Activated T-cell treated with anti-CD3 and anti-CD28 coated beads, Interleukin-2, amount 50 U/mL, for 1 hour (primary cell): ENCODE data around the gene SORBS1.

Experiments used
- DNase-seq: peaks from one replicate; pipeline ENCODE4 v3.0.0-alpha.2; 2020

Gene SORBS1

GRCh38 chr10:95564291-95564690 is 3.1 kb upstream of the SORBS1 start:
- no peak for DNase-seq

DNA sequence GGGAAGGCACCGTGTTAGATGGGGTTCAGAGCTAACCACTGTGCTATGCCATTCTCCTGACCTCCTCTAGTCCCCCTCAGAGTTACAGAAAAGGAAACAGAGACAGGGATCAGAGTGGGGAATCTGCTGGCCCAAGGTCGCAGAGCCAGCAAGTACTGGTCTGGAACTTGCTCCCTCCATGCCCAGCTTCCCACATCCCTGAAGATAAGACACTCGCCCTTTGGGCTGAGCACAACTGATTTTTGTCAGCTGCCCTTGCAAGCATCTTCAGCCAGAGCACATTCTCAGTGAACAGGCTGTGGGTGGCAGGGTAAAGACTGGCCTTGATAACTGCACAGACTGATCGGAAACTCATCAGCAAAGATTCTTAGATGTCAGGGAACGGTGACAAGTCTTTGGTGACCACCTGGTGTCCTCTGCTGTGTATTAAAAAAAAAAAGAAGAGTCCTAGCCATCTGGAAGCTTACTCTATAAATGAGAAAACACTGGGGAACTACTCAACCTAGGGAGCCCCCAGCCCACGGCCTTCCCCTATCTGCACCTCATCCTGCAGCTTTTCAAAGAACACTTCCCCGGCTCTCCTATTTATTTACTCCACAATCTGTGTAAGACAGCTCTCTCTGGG is 1.3 kb upstream of the SORBS1 start:
- DNase-seq: no peak

DNA sequence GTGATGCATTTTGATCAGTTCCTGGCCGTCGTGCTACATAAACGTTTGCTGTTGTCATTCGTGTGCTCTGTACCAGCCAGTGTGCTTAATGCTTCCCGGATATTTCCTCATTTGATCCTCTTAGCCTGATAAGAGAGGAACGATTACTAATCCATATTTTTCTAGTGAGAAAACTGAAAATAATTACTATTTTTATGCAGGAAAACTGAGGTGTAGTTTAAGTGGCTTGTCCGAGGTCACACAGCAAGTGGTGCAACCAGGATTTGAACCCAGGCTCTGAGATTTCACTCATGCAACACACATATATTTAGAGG is 650 bp upstream of the SORBS1 start:
- no peak for DNase-seq

DNA sequence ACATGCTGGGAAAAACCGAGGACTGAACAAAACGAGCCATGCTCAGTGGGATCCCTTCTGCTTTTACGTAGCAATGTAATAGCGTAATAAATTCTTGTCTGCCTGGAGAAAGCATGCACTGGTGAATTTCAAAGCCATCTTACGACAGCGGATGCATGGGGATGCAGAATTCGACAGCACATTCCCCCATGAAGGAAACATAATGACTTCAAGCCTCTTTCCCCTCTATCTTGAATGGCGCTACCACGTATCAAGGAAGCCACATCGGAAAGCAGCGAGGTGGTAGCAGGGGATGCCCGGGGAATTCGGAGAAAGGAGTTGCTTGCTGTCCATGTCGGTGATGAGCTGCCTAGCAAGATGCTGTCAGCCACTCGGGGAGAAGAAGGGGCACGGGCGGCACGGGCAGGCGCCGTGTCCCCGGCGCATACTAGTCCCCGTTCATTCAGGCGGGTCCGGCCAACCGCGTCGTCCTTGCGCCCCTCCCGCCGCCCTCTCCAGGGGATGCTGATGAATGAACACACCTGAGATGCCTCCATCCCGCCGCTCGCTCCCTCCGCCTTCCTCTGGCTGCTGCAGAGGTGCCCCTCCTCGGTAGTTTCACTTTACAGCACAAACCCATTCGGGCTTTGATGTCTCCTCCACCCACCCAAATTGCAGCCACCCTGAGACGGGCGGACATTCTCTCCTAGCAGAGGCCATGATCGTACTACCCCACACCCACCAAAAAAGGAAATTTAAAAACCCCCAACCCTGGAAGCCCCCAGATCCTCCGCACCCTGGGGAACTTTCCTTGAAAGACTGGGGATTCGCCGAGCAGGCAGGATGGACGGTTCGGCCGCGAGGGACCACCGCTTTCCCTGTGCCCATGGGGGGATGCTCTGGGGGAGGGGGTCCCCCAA is 644 bp downstream of the SORBS1 start:
- DNase-seq: peak; percentile 44

- no peak for DNase-seq
Observed at GRCh38 chr10:95559896-95560277, 1.3 kb downstream of the SORBS1 start.

DNA sequence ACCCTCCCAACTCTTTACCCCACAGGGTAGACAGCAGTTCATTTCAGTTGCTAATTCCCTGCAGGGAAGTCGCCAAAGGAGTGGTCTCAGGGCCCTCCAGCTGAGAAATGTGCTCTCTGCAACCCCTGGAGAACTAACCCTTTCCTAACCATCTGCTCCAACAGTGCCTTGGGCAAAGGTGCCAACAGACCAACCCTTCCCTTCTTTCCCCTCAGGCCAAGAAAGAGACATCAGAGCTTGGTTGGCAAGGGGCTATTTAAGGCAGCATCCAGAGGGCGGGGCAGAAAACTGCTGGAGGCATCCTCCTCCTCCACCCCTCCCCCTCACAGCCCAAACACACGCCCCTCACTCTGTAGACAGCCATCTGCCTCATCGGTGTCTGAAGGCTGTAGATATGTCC is 1.7 kb downstream of the SORBS1 start:
- no peak for DNase-seq

DNA sequence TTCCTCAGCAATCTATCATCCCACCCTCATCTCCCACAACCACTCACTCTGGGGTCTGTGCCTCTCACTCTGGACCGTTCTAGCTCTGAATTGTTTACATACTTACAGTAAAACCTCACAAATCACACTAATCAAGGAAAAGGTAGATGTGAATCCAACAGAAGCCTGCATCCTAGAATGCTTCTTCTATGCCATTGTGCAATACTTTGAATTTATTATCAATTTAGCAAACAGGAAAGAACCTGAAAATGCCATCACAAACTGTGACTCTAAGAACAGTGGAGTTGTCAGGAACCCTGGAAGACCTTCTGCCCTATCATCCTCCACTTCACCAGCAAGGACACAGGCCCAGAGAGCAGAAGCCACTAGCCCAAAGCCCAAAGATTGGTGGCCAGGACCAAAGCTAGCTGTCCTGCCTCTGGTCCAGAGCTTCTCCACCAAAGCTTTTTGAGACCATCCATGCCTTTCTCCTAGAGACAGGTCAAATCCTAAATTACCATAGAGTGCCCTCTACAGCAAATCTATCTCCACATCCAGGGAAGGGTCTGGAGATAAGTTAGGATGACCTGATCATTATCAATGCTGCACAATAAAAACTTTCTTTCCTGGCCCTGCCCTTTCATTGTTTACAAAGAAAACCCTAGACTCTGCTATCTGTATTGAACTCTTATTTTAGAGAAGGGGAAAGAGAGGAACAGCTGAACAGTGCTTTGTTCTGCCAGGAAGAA is 2.4 kb downstream of the SORBS1 start:
- DNase-seq: no peak

DNA sequence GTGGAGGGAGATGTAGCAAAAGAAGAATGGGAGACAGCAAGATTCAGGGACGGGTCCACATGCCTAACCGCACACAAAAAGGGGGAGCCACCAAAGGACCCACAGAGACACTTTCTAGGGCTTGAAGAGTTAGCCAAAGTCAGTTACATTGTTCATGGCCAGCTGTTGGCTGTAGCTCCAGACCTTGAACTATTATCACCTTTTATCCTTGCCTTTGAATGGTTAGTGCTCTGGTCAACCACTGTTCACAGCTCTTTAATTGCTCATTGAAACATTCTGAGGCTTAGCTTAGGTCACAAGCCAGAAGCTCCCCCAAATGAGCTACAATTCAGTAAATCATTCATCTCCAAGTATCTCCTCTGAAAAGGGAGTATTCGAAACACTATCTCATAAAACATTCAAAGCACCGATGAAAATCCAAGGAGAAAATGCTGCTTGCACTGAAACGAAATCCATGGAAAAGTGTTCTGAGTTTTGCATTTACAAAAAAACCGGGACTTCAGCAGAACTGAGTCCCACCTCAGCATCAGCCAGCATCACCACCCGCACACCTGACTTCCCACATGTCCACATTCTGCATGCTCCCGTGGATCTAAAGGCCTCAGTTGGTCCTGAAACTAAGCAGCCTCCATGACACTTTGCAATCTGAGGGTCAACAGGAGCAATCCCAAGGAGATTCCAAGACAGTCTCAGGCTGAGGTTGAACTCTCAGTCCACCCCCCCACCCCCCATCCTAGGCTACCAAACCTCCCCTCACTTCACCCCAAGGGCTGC is 4.0 kb downstream of the SORBS1 start:
- no peak for DNase-seq

- DNase-seq: no peak
Observed at GRCh38 chr10:95553674-95554073, 7.5 kb downstream of the SORBS1 start.

DNA sequence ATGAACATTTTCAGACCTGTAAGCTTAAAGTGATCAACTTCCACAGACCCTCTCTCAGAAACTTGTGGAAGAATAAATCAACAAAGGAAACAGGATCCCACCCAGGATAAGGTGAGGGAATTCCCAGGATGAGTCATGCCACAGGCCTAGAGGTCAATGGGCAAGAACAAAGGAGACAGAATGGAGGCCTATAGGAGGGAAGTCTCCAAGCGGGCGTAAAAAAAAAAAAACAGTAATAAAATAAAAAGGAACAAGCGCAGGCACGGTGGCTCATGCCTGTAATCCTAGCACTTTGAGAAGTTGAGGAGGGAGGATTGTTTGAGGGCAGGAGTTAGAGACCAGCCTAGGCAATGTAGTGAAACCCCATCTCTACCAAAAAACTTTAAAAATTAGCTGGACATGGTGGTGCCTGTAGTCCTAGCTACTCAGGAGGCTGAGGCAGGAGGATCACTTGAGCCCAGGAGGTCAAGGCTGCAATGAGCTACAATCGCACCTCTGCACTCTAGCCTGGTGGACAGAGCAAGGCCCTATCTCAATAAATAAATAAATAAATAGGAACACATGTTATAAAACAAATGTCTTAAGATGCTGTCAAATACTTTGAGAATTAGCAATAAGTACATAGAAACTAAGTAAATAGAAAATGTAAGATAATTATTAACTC is 8.4 kb downstream of the SORBS1 start:
- DNase-seq: no peak

- no peak for DNase-seq
Observed at GRCh38 chr10:95550073-95550672, 11.0 kb downstream of the SORBS1 start.

DNA sequence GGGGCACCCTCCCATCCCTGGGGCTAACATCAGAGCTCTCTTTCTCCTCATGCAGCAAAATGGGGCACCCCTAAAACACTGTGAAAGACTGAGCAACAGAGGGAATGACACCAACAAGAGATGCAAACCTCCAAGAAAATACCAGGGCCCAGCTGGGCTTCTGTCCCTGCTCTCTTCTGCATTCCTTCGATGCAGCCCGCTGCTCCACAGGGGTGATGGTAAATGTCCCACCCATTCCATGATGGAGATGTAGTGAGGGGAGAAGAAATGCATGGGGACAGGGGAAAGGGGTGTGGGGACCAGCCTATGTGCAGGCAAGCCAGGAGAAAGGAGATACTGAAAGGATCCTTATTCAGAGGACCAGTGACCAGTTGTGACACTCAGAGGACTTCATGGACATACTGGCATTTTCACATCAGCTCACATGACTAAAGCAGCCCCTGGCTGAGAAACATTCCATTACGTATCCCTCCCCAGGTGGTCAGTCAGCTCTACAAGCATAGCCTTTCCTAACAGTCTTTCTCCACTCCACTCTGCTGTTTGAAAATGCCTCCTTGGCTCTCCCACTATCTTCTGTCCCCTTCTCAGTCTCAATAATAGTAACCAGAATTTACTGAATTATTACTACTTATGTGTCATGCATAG is 13.3 kb downstream of the SORBS1 start:
- no peak for DNase-seq

DNA sequence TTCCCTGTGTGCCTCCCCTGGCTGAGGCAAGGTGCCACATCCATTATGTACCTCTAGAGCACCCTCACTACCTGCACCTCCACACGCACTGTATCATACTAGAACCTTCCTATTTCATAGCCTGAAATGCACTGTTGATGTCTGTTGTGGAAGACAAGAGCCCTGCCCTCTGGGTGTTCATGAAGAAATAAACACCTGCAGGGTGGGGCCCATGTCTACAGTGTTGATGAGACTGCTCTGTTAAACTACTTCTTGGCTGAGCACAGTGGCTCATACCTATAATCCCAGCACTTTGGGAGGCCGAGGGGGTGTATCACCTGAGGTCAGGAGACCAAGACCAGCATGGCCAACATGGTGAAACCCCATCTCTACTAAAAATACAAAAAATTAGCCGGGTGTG is 14.0 kb downstream of the SORBS1 start:
- no peak for DNase-seq

DNA sequence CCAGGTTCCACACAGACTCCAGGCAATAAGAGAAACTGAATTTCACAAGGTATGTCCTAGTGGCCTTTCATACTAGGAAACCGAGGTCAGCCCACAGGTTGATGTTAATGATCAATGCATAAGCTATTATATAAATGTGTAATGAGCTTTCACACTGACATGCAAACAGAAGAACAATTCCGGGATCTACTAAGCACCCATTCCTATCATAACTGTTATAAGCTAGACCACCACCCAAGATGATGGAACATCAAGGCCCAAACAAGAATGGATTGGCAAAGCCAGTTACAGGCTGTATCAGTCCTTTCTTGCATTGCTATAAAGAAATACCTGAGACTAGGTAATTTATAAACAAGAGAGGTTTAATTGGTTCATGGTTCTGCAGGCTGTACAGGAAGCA is 15.2 kb downstream of the SORBS1 start:
- DNase-seq: no peak

- DNase-seq: no peak
Observed at GRCh38 chr10:95544783-95545500, 16.2 kb downstream of the SORBS1 start.

- no peak for DNase-seq
Observed at GRCh38 chr10:95543459-95543858, 17.7 kb downstream of the SORBS1 start.

GRCh38 chr10:95542761-95543160 is 18.4 kb downstream of the SORBS1 start:
- no peak for DNase-seq

DNA sequence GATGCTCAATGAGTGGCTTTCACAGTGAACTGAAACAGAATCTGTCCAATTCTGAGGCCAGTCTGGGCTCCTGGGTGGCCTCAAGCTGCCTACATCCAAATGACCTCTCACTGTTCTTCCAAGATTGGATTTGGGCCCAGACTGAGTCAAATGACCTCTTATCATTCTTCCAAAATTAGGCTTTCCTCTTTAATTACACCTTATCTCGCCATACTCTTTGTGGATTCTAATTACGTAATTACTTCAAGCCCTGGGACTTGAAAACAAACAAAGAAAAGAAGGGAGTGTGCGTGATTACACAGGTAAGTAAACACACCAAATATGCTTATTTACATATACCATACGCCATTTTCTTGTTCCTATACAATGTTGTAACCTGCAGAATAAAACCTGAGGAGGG is 18.8 kb downstream of the SORBS1 start:
- DNase-seq: no peak

- no peak for DNase-seq
Observed at GRCh38 chr10:95540514-95541052, 20.6 kb downstream of the SORBS1 start.

DNA sequence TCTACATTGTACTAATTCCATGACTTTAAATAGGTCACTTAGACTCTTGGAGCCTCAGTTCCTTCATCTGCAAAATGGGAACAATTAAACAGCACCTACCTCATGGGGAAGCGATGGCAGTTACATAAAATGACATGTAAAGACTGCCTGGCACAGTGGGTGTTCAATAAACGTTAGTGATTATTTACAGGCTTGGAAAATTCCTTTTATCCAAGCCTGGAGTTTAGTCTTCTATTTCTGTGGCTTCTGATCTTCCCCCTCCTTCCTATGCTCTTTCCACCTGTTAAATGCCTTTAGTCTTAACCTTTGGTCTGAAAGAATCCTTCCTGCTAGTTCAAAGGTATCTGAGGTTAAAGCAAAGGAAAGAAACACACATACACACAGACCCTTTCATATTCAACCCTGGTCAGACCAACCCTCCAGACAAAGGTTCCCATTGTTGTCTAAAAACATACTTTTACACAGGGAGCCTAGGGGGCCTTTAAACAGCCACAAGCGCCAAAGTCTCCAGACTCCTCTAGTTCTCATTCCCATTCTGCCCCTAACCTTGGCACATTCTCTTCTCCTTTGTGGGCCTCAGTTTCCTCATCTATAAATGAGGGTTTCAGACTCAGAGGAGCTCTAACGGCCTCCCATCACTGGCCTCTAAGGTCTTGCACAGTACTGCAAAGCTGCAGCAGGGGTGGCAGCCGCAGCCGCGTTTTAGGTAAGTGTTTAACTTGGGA is 21.4 kb downstream of the SORBS1 start:
- no peak for DNase-seq
